ENCODE data around the gene CNBP. TPM values are rescaled to one million over a fixed set of nuclear protein-coding genes. Genes with fewer than 3 reads are reported as not detected.

CNBP gene
- total RNA-seq, 2 experiments from 2014 or later: 305 to 379 TPM

DNA sequence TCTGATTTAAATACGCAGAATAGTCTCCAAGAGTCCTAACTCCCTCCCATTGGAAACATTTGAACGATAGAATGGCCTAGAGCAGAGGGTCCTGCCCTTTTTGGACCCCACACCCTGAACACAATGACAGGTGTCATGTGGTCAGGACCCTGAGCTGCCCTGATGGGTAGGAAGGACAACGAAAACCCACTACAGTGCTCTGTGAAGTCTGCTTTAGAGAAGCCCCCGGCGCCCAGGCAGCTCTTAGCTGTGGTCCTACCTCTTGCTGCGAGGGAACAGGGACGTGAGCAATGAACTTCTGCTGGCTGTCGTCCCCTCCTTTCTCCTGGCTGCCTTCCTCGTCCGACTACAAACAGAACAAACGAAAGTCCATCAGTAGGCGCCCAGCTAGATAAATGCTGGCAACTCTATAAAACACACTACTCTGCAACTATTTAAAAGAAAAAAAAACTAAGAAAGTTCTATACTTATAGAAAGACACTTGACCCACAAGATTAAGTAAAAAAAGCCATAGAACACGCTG, 53.3 kb downstream of the CNBP start:
- no peak overlapping the region for H3K4me3 Mint-ChIP-seq
- no peaks in the 10 kb centered on the region for H3K9me3 Mint-ChIP-seq (ENCODE audit: low read depth)
- intact Hi-C loops (cut with DNase I, micrococcal nuclease): no loop called here
- POLR2A ChIA-PET: no interaction called here
- peaks cover 10% of the 10 kb centered on the region for H3K4me1 Mint-ChIP-seq
- DNase-seq (no peak), ATAC-seq (no peak)
- CTCF ChIA-PET: interaction anchor here (0.6 kb wide), 1 partner anchor 159 kb away, joined by 3 read pairs; no protein-coding TSS in a partner anchor
- peaks cover 29% of the 10 kb centered on the region for H3K36me3 Mint-ChIP-seq (ENCODE audit: low read depth)
- H3K27ac Mint-ChIP-seq: no peak overlapping the region
- H3K27me3 Mint-ChIP-seq: no peaks in the 10 kb centered on the region

DNA sequence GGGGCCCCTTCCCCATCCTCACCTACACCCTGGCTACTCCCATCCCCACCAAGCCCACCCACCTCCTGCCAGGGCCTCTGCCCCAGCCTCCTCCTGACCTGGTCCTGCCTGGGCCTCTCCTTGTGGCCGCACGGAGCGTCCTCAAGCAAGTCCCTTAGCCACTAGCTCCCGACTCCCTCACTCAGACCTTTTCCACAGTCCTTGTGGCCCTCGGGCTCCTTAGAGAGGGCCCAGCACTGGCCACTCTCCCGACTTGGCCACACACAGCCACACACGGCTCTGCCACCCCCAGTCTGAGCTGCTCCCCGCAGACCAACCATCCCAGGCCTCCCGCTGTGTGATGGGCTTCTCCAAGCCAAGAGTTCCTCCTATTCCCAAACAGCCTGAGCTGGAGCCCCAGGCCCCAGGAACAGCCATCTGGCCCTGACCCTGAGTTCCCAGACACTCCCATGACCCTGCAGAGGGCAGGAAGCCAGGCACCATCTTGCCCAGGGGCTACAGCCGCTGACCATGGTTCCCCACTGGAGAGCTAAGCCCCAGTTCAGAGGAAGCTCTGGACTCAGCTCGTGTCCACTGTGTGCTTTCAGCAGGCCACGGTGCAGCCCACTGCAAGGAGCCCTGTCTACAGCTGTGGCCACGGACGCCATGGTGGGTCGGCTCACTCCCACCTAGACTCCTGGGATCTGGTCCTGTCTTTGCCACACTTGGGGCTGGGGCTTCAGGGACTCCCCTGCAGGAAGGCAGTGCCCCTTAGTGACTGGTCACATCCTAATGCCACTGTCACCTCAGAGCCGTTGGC, 55.1 kb downstream of the CNBP start:
- Mint-ChIP-seq H3K36me3 (ENCODE audit: low read depth) (peaks cover 18% of the 10 kb centered on the region), H3K9me3 (ENCODE audit: low read depth) (no peaks in the 10 kb centered on the region), H3K4me1 (peaks cover 10% of the 10 kb centered on the region), H3K27ac (no peak overlapping the region), H3K4me3 (no peak overlapping the region), H3K27me3 (no peaks in the 10 kb centered on the region)
- DNase-seq: no peak
- intact Hi-C loops (cut with DNase I, micrococcal nuclease): no loop called here
- ATAC-seq: no peak
- ChIA-PET POLR2A (no interaction called here), CTCF (interaction anchor here (0.6 to 0.9 kb wide), 2 partner anchors 117 to 157 kb away, joined by 3 read pairs; no protein-coding TSS in a partner anchor)

DNA sequence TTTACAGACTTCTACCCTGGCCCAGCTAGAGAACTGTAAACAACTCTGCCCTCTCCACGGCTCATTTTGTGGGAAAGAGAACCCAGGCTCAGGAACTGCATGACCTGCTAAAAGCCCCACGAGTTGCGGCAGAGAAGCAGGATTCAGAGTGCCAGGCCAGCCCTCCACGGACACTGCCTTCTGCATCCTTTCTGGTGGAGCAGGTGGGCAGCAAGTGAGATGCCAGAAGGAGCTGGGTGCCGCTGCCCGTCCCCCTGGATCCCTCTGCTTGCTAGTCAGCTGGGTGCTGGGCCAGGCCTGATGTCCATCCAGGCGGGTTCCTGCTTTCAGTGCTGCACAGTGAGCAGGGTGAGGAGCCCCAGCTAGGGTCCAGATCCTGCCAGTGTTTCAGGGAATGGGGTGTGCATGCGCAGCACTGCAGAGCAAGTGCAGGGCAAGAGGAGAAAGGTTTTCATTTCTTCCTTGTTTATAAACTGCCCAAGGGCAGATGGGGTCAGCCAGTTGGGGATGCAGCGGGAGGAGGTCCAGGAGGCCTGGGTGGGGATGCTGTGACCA, 56.9 kb downstream of the CNBP start:
- Mint-ChIP-seq H3K36me3 (ENCODE audit: low read depth) (peaks cover 11% of the 10 kb centered on the region), H3K9me3 (ENCODE audit: low read depth) (no peaks in the 10 kb centered on the region), H3K27ac (peak overlapping the region; percentile 37), H3K4me1 (peaks cover 15% of the 10 kb centered on the region), H3K27me3 (no peaks in the 10 kb centered on the region), H3K4me3 (no peak overlapping the region)
- ATAC-seq (no peak), DNase-seq (no peak)
- ChIA-PET POLR2A (no interaction called here), CTCF (no interaction called here)
- intact Hi-C loops (cut with DNase I, micrococcal nuclease): no loop called here

DNA sequence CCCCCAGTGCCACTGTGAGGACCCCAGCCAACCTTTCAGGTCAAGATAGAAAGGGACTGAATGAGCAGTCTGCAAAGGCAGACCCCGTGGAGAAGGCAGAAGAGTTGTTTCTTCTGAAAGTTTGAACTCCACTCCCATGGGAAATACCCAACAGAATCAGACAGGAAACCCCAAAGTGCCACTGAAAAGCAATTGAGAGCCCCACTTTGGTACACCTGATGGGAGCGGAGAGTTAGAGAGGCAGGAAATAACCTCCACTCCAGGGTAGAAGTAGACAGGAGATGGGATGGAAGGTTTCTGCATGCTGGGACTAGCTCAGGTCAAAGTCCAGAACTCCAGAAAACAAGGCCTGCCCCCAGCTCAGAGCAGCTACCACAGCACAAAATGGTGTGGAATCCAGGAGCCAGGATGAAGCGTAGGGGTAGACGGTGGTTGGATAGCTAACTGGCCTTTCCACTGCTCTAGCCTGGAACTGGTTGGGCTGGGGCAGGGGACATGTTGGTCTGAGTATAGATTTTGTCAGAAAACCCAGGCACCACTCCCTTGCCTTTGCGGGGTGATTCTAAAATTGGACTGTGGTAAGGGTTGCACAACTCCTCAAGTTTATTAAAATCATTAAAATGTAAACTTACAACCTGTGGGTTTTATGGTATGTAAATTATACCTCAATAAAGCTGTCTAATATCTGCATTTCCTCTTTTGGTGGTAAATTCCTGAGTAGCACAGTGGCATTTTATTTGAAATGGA, 60.2 kb downstream of the CNBP start:
- Mint-ChIP-seq H3K27me3 (no peaks in the 10 kb centered on the region), H3K4me3 (peak overlapping the region; percentile 57), H3K9me3 (ENCODE audit: low read depth) (no peaks in the 10 kb centered on the region), H3K27ac (peak overlapping the region; percentile 33), H3K4me1 (peaks cover 18% of the 10 kb centered on the region), H3K36me3 (ENCODE audit: low read depth) (peaks cover 19% of the 10 kb centered on the region)
- ATAC-seq: no peak
- no peak for DNase-seq
- ChIA-PET CTCF (interaction anchor here (0.5 to 2.2 kb wide), 7 partner anchors 39 to 722 kb away, joined by 3 to 12 read pairs (median 3); no protein-coding TSS in a partner anchor), POLR2A (interaction anchor here (0.6 to 0.9 kb wide), 3 partner anchors 11 to 101 kb away, joined by 3 to 9 read pairs (median 4); no protein-coding TSS in a partner anchor)
- intact Hi-C loops (cut with DNase I, micrococcal nuclease): loop anchor here in 1 of 2 experiments (5.0 kb wide), 2 partner anchors 319 to 769 kb away; partner anchors contain the start of genes IFT122 and TMCC1

DNA sequence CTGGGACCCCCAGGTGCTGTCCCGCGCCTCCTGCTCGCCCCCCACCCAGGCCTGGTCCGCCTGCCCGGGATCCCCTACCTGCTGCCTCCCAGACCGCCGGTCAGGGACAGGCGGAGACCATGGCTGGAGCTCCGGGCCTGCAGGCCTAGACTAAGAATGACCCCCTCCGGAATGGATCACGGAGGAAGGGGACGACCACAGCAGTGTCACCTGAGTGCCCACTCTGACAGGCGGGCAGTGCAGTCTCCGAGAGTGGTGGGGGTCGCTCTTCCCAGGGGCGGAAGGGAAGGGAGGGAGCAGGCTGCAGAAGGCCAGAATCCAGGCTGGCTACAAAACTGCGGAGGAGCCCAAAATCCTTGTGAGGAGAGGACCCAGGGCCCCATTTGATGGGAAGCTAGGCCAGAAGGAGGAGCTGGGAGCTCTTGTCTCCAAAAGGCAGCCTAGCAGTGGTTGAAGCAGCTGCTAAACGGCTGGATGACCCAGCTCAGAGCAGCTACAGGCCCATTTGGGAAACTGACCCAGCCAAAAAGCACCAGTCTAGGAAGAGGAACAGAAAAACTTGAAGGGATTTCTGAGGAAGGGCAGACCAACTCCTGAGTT, 61.2 kb downstream of the CNBP start:
- Mint-ChIP-seq H3K36me3 (ENCODE audit: low read depth) (peaks cover 27% of the 10 kb centered on the region), H3K4me3 (peak overlapping the region; percentile 57), H3K27me3 (no peaks in the 10 kb centered on the region), H3K27ac (peak overlapping the region; percentile 78), H3K9me3 (ENCODE audit: low read depth) (no peaks in the 10 kb centered on the region), H3K4me1 (peaks cover 27% of the 10 kb centered on the region)
- ChIA-PET CTCF (interaction anchor here (1.3 to 2.2 kb wide), 3 partner anchors 39 to 69 kb away, joined by 3 to 12 read pairs (median 3); no protein-coding TSS in a partner anchor), POLR2A (interaction anchor here (0.8 to 1.3 kb wide), 3 partner anchors 12 to 127 kb away, joined by 3 to 4 read pairs (median 3); partner anchors contain the start of gene COPG1)
- ATAC-seq (no peak), DNase-seq (no peak)
- intact Hi-C loops (cut with DNase I, micrococcal nuclease): loop anchor here in 1 of 2 experiments (5.0 kb wide), 2 partner anchors 320 to 770 kb away; partner anchors contain the start of genes IFT122 and TMCC1

DNA sequence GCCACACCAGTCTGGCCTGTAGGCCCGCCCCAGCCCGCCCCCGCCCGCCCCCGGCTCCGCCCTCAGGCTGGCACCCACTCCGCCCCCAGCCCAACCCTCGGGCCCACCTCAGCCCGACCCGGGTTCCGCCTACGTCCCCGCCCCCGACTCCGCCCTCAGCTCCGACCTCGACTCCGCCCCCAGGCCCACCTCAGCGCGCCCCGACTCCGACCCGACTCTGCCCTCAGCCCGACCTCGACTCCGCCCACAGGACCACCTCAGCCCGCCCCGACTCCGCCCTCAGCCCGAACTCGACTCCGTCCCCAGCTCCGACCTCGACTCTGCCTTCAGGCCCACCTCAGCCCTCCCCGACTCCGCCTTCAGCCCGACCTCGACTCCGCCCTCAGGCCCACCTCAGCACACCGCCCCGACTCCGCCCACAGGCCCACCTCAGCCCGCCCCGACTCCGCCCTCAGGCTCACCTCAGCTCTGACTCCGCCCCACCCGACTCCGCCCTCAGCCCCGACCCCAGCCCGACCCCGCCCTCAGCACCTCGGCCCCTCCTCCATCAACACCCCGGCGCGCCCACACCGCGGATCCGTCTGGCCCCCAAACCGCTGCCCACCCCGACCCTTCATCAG, 61.8 kb downstream of the CNBP start, which contains the start of gene RAB43:
RAB43 (minus strand) TSS at position 13 of the 620 bp plus-strand sequence. CDS start 315 bp downstream, outside the sequence.
- DNase-seq (peak; percentile 90), ATAC-seq (peak; percentile 47)
- no peaks in the 10 kb centered on the region for H3K27me3 Mint-ChIP-seq
- ChIA-PET CTCF (interaction anchor here (0.6 to 2.5 kb wide), 5 partner anchors 40 to 303 kb away, joined by 3 to 12 read pairs (median 5); no protein-coding TSS in a partner anchor), POLR2A (interaction anchor here (0.7 to 1.9 kb wide), 5 partner anchors 16 to 244 kb away, joined by 3 to 10 read pairs (median 5); partner anchors contain the start of gene COPG1)
- peak within 1 kb of the TSS; percentile 91 for H3K4me3 Mint-ChIP-seq
- no peaks in the 10 kb centered on the region for H3K9me3 Mint-ChIP-seq (ENCODE audit: low read depth)
- H3K36me3 Mint-ChIP-seq (ENCODE audit: low read depth): peaks cover 33% of the 10 kb centered on the region
- intact Hi-C loops (cut with DNase I, micrococcal nuclease): loop anchor here (2.0 to 5.0 kb wide), 6 partner anchors 69 to 770 kb away; partner anchors contain the start of genes COPG1 (in 1 of the 2), IFT122 (in 1 of the 2) and TMCC1 (in 1 of the 2)
- peak within 1 kb of the TSS; percentile 95 for H3K27ac Mint-ChIP-seq
- peaks cover 33% of the 10 kb centered on the region for H3K4me1 Mint-ChIP-seq

DNA sequence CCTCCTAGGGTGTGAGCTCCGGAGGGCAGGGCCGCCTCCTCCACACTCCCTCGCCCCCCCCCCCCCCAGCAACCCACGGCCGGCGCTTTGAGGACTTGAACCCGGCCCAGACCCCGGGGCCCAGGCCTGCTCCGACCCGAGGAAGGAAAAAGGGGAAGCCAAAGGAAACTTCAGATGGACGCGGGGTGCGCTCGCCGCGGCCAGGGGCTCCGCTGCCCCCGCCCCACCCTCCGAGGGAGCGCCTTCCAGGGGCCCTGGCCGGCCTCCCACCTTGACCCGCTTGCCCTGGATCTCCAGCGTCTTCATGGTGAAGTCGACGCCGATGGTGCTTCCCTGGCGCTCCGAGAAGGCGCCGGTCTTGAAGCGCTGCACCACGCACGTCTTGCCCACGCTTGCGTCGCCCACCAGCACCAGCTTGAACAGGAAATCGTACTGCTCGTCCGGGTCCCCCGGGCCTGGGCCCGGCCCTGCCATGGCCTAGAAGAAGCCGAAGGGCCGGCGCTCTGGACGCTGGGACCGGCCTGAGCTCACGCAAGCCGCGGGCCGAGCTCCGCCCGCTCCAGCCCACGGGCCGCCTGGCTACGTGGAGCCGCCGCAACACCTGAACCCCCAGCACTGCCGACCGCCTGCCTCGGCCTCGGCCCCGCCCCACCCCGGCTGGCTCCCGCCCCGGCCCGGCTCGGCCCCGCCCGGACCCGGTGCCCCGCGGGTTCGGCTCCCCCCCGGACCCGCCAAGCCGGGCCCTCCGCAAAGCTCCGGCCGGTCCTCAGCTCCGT, 62.5 kb downstream of the CNBP start:
- CTCF ChIA-PET: interaction anchor here (0.6 to 3.6 kb wide), 11 partner anchors 40 to 467 kb away, joined by 3 to 12 read pairs (median 5); no protein-coding TSS in a partner anchor
- ATAC-seq: peak; percentile 18
- H3K9me3 Mint-ChIP-seq (ENCODE audit: low read depth): no peaks in the 10 kb centered on the region
- POLR2A ChIA-PET: interaction anchor here (0.6 to 1.9 kb wide), 12 partner anchors 15 to 1501 kb away, joined by 3 to 10 read pairs (median 4); partner anchors contain the start of gene COPG1
- intact Hi-C loops (cut with DNase I, micrococcal nuclease): loop anchor here (2.0 to 5.0 kb wide), 6 partner anchors 68 to 771 kb away; partner anchors contain the start of genes COPG1 (in 1 of the 2), IFT122 (in 1 of the 2) and TMCC1 (in 1 of the 2)
- H3K4me1 Mint-ChIP-seq: peaks cover 39% of the 10 kb centered on the region
- peak overlapping the region; percentile 91 for H3K4me3 Mint-ChIP-seq
- no peaks in the 10 kb centered on the region for H3K27me3 Mint-ChIP-seq
- H3K36me3 Mint-ChIP-seq (ENCODE audit: low read depth): peaks cover 38% of the 10 kb centered on the region
- DNase-seq: no peak
- H3K27ac Mint-ChIP-seq: peak overlapping the region; percentile 95

DNA sequence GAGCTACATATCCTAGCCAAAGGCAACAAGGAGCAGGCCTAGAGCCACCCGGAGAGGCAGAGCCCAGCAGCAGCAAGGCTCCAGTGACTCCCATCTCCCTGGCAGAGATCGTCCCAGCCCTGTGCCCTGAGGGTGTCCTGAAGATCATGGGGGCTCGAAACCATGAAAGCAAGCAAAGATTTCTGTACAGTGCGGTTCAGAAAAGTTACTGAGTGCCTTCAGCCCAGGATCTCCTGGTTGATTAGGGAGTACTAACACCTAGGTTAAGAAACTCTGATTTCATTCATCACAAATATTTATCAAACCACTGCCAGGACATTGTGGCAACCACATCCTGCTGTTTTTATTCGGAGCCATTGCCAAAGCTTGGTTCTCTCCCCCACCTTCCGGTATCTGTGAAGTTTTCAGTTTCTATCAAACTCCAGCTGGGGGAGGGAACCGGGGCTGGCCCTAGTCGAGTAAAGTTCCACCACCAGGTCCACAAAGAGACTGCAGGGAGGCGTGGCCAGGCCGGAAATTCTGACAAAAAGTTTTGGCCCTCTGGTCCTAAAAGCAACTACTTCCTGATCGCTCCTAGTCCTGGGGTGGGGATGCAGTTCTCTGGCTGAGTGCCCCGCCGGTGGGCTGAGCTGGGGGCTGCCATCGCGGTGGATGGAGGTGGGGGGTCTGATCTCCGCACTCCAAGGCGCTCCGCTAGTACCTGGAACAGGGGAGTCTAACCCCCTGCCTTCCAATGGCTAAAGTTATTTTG, 63.3 kb downstream of the CNBP start:
- DNase-seq: peak; percentile 96
- no peaks in the 10 kb centered on the region for H3K9me3 Mint-ChIP-seq (ENCODE audit: low read depth)
- peaks cover 45% of the 10 kb centered on the region for H3K36me3 Mint-ChIP-seq (ENCODE audit: low read depth)
- peak; percentile 69 for ATAC-seq
- H3K27ac Mint-ChIP-seq: peak overlapping the region; percentile 95
- peaks cover 46% of the 10 kb centered on the region for H3K4me1 Mint-ChIP-seq
- no peaks in the 10 kb centered on the region for H3K27me3 Mint-ChIP-seq
- CTCF ChIA-PET: interaction anchor here (0.9 to 3.6 kb wide), 10 partner anchors 12 to 467 kb away, joined by 3 to 12 read pairs (median 5); no protein-coding TSS in a partner anchor
- POLR2A ChIA-PET: interaction anchor here (0.5 to 1.9 kb wide), 11 partner anchors 19 to 1500 kb away, joined by 3 to 10 read pairs (median 4); a partner anchor contains a TSS
- intact Hi-C loops (cut with DNase I, micrococcal nuclease): loop anchor here (1.0 to 5.0 kb wide), 14 partner anchors 41 to 772 kb away; partner anchors contain the start of genes COPG1 (in 2 of the 2), ISY1 (in 2 of the 2), ACAD9 (in 1 of the 2) and CNBP (in 1 of the 2)
- peak overlapping the region; percentile 91 for H3K4me3 Mint-ChIP-seq

Data from activated CD4-positive, alpha-beta T cell treated with anti-CD3 and anti-CD28 coated beads for 36 hours (primary cell).